ENCODE results near the gene EBNA1BP2. TPM values are rescaled to one million over a fixed set of nuclear protein-coding genes. Genes with fewer than 3 reads are reported as not detected.

Gene EBNA1BP2
- total RNA-seq, 2 donors from 2014 or later: 27.5 to 35.3 TPM

DNA sequence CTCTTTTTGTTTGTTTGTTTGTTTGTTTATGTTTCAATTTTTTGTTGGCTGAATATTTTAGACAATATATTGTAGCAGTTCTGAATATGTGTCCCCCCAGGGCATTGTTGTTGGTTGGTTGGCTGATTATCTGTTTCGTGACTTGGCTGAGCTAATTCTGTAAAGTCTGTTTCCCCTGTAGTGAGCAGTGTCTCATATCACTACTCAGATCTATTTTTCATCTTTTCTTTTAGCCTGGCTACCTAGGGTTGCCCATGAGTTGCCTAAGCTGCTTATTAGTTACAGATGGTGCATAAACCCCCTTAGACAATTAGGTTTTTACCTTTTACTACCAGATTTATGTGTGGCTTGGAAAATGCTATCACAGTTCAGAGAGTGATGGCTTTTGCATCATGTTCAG, 32.3 kb upstream of the EBNA1BP2 start:
- TF ChIP-seq, protein P1, sequence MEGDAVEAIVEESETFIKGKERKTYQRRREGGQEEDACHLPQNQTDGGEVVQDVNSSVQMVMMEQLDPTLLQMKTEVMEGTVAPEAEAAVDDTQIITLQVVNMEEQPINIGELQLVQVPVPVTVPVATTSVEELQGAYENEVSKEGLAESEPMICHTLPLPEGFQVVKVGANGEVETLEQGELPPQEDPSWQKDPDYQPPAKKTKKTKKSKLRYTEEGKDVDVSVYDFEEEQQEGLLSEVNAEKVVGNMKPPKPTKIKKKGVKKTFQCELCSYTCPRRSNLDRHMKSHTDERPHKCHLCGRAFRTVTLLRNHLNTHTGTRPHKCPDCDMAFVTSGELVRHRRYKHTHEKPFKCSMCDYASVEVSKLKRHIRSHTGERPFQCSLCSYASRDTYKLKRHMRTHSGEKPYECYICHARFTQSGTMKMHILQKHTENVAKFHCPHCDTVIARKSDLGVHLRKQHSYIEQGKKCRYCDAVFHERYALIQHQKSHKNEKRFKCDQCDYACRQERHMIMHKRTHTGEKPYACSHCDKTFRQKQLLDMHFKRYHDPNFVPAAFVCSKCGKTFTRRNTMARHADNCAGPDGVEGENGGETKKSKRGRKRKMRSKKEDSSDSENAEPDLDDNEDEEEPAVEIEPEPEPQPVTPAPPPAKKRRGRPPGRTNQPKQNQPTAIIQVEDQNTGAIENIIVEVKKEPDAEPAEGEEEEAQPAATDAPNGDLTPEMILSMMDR (IDR thresholded peaks at IDR 0.05): no peak
- TF ChIP-seq POLR2A (IDR thresholded peaks at IDR 0.05): no peak
- H3K27me3 ChIP-seq: no peaks in the 10 kb centered on the region
- ATAC-seq: no peak
- H3K27ac ChIP-seq: no peak overlapping the region
- no peaks in the 10 kb centered on the region for H3K9me3 ChIP-seq
- no peak overlapping the region for H3K4me3 ChIP-seq
- intact Hi-C loops (cut with DNase I): no loop called here
- peaks cover 9% of the 10 kb centered on the region for H3K4me1 ChIP-seq
- no peak for DNase-seq
- no peaks in the 10 kb centered on the region for H3K36me3 ChIP-seq (replicated peaks in 1 of 2; ENCODE audit: insufficient read depth in 1 of 2, low read depth in 2 of 2)
- WGBS, 2 donors: 88 to 94% methylated on average over 1 of the region's 1 CpG

DNA sequence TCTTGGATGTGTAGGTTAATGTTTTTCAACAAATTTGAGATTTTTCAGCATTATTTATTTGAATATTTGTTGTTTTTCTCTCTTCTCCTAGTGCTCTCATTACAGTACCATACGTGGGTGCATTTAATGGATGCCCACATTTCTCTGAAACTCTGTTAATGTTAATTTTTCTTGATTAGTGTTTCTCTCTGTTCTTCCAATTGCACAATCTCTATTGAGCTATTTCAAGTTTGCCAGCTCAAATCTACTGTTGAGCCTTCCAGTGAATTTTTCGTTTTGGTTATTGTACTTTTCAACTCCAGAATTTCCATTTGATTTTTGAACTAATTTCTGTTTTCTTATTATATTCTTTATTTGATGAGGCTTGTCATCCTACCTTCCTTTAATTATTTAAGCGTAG, 31.8 kb upstream of the EBNA1BP2 start:
- H3K4me1 ChIP-seq: peaks cover 9% of the 10 kb centered on the region
- H3K27ac ChIP-seq: no peak overlapping the region
- no peak for TF ChIP-seq POLR2A (IDR thresholded peaks at IDR 0.05)
- TF ChIP-seq, protein P1 (IDR thresholded peaks at IDR 0.05): no peak
- WGBS, 2 donors: 94 to 95% methylated on average over 3 of the region's 3 CpGs
- intact Hi-C loops (cut with DNase I): no loop called here
- no peak for DNase-seq
- ATAC-seq: no peak
- H3K36me3 ChIP-seq (replicated peaks in 1 of 2; ENCODE audit: insufficient read depth in 1 of 2, low read depth in 2 of 2): no peaks in the 10 kb centered on the region
- H3K27me3 ChIP-seq: no peaks in the 10 kb centered on the region
- H3K4me3 ChIP-seq: no peak overlapping the region
- no peaks in the 10 kb centered on the region for H3K9me3 ChIP-seq

DNA sequence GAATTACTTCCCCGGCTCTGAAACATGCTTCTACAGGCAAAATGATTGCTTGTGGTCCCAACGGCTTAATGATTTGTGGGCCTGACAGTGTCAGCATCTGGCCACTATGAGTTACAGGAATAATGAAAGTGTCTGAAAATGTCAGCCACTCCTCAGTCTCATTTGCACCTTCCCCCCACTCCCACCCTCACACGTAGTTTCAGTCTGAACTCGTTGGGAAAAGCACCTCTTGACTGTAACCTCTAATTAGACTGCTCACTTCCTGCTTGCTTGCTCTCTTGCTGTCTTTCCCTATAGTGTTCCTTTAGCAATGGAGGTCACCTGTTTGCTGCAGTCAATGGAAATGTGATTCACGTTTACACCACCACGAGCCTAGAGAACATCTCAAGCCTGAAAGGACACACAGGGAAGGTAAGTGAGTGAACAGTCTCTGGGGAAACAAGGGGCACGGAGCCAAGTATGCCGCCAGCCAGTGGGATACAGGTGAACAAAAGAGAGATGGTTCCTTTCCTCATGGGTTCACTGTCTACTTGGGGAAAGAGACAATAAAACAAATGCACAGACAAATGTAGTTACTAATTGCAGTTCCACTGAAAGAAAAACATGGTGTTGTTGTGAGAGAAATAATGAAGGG, 27.1 kb upstream of the EBNA1BP2 start:
- no peak overlapping the region for H3K4me3 ChIP-seq
- no peak overlapping the region for H3K27ac ChIP-seq
- intact Hi-C loops (cut with DNase I): no loop called here
- ATAC-seq (no peak), DNase-seq (no peak)
- TF ChIP-seq, protein P1 (IDR thresholded peaks at IDR 0.05): no peak
- TF ChIP-seq POLR2A (IDR thresholded peaks at IDR 0.05): no peak
- H3K36me3 ChIP-seq (replicated peaks in 1 of 2; ENCODE audit: insufficient read depth in 1 of 2, low read depth in 2 of 2): no peaks in the 10 kb centered on the region
- H3K27me3 ChIP-seq: no peaks in the 10 kb centered on the region
- H3K9me3 ChIP-seq: no peaks in the 10 kb centered on the region
- no peaks in the 10 kb centered on the region for H3K4me1 ChIP-seq
- WGBS, 2 donors: 66 to 69% methylated on average over 8 of the region's 8 CpGs

DNA sequence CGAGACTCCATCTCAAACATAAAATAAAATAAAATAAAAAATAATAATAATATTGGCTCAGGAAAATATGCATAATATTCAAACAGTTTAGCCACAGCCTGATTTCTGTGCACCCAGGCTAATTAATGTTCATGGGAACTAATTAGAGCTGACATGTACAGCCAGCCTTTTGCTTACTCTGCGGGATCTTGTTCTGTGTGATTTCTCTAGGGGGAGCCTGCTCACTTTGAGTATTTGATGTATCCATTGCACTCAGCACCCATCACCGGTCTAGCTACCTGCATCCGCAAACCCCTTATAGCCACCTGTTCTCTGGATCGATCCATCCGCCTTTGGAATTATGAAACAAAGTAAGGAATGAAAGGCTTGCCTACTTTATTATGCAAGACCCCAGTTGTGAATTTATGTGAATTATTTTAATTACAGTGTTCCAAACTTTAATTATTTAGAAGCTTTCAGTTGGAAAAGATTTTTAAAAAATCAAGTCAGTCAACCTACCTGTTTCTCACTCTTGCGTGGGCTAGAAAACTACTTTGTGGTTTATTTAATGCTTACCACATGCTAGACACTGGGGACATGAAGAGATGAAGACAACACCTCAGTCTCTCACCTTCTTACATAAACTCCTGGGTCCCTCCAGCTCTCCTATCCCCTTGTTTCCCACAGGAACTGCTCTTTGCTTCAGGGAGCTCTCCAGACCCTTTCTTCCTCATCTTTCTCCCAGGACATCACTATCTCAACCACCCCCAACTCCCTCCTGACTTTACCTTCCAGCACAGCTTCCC, 25.4 kb upstream of the EBNA1BP2 start:
- intact Hi-C loops (cut with DNase I): no loop called here
- no peak overlapping the region for H3K4me3 ChIP-seq
- 90 to 92% methylated on average over 7 of the region's 7 CpGs for WGBS, 2 donors
- H3K36me3 ChIP-seq (replicated peaks in 1 of 2; ENCODE audit: insufficient read depth in 1 of 2, low read depth in 2 of 2): no peaks in the 10 kb centered on the region
- DNase-seq: no peak
- no peaks in the 10 kb centered on the region for H3K27me3 ChIP-seq
- no peaks in the 10 kb centered on the region for H3K4me1 ChIP-seq
- H3K9me3 ChIP-seq: no peaks in the 10 kb centered on the region
- ATAC-seq: no peak
- H3K27ac ChIP-seq: no peak overlapping the region
- TF ChIP-seq, protein P1 (IDR thresholded peaks at IDR 0.05): no peak
- no peak for TF ChIP-seq POLR2A (IDR thresholded peaks at IDR 0.05)

Data from body of pancreas (tissue), 4 donors.